GM20000 (cell line): Measurements from ENCODE around the gene MICAL3.
A peak's percentile ranks its signal among the peaks of the same experiment; 100 is the strongest.
"Not testable (repeated sequence)": the region's sequence is repeated elsewhere in the genome, so short reads cannot be mapped to it uniquely, and the experiment has no call there.

Experiments used
- DNase-seq: peaks from one replicate; pipeline ENCODE4 v3.0.0; 2012; ENCODE audit warnings: low spot score
- TF ChIP-seq, protein P1 (sequence below): IDR thresholded peaks from 2 replicates; pipeline ENCODE4 v1.5.1; 2012; ENCODE audit warnings: mild to moderate bottlenecking, control low read depth; ENCODE audit errors: extremely low read depth, missing control alignments

Gene MICAL3

DNA sequence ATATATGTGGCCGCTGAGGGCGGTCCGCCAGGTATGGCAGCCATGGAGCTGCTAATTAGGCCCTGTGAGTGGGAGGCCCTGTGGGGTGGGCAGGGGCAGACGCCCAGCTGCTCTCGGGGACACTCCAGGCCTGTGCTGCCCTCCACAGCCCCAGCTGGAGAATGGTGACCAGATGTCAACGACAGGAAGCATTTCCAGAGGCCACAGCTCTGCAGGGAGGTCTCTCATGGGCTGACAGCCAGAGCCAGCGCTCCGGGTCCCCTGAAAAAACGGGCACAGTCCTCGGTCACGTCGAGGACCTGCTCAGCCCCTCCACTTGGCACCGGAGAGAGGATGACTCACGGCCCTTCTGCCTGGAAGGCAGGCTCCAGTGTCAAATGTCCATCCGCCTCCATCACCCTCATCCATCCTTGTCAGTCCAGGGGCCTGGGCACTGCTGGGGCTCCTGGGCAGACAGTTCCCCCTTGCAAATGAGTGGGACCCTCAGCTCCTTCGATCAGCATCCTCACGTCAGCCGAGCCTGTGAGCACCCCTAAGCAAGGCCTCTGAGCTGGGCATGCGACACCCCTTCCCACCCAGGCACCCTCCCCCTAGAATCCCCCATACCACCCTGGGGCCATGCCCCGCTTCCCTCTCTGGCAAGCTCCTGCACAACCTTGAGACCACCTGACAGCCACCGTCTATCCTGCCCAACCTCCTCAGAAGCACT, 252.0 kb downstream of the MICAL3 start:
- TF ChIP-seq, protein P1, sequence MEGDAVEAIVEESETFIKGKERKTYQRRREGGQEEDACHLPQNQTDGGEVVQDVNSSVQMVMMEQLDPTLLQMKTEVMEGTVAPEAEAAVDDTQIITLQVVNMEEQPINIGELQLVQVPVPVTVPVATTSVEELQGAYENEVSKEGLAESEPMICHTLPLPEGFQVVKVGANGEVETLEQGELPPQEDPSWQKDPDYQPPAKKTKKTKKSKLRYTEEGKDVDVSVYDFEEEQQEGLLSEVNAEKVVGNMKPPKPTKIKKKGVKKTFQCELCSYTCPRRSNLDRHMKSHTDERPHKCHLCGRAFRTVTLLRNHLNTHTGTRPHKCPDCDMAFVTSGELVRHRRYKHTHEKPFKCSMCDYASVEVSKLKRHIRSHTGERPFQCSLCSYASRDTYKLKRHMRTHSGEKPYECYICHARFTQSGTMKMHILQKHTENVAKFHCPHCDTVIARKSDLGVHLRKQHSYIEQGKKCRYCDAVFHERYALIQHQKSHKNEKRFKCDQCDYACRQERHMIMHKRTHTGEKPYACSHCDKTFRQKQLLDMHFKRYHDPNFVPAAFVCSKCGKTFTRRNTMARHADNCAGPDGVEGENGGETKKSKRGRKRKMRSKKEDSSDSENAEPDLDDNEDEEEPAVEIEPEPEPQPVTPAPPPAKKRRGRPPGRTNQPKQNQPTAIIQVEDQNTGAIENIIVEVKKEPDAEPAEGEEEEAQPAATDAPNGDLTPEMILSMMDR = no peak
- no peak for DNase-seq

DNA sequence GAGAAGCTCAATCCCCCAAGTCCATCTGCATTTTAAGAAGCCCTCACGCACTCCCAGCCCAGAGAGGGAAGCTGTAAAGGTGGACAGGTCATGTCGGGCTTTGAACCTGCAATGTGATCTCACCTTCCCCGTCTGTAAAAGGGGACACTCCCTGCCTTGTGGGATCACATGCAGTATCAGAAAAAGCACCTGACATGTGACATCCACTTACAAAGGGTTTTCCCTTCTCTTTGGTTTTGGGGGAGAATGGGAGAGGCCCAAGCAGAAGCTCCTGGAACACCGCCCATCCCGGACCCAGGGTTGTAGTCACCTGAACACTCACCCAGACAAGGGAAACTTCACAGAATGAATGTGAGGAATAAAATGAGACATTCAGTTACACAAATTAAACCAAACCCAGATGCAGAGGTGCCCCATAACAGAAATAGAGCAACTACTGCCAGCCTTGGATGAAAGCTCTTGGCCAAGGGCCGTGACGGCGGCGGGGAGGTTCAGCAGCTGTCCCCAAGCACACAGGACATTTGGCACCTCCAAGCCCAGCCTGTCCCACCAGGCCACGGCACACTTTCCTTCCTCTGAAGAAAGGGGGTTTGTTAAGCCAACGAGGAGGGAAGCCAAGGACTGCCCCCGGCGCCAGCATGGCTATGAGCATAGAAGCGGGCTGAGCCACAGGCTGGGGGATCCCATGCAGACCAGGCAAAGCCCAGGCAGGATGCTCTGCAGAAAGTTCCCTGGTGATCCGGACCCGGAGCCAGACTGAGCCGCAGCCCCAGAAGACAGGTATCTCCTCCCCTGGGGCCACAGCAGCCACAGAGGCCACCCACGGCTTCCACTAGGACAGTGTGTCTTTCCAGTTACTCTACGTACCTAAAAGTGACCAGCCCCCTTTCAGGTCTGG, 253.9 kb downstream of the MICAL3 start:
- TF ChIP-seq, protein P1 = no peak
- DNase-seq = no peak

DNA sequence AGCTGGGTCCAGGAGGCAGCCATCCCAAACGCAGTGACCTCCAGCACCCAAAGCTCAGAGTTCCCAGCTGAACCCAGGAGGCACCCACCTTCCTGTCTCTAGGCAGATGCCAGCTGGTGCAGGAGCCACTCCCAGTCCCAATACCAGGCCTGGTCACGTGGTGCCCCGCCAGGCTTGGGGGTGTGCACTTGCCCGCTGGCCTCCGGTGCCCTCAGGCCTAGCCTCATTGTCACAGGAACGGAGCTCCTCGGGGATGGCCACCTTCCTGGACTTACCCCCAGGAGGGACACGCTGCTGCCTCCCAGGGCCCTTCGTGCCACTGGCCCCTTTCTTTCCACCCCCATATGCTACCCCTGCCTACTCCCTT, 254.7 kb downstream of the MICAL3 start:
- TF ChIP-seq, protein P1 = no peak
- no peak for DNase-seq

DNA sequence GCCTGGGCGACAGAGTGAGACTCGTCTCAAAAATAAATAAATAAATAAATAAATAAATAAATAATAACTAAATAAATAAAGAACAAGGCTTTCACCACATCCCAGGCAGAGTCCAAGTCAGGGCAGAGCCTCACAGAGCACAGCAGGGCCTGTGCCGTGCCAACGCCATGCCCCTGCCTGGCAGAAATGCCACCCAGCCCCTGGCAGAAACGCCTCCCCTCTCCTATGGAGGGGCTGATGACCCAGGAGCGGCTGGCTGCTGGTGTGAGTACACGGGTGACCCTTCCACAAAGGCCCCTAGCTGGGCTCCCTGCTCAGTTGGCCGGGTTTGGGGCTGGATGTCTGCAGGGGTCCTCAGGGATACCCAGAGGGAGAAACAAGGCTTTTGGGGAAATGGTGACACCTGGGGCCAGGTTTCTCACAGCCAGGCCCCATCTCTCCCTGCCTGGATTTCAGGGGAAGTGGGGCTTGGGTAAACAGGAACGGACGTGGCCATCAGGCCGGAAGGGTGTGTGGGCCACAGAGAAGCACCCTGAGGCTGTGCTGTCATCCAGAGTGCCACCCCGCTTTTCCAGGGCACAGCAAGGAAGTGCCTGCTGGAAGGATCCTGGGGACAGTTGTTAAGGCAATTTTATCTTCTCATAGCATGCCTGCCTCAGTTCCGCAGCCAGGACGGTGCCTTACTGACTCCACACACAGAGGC, 255.2 kb downstream of the MICAL3 start:
- no peak for DNase-seq
- TF ChIP-seq, protein P1 = no peak

DNA sequence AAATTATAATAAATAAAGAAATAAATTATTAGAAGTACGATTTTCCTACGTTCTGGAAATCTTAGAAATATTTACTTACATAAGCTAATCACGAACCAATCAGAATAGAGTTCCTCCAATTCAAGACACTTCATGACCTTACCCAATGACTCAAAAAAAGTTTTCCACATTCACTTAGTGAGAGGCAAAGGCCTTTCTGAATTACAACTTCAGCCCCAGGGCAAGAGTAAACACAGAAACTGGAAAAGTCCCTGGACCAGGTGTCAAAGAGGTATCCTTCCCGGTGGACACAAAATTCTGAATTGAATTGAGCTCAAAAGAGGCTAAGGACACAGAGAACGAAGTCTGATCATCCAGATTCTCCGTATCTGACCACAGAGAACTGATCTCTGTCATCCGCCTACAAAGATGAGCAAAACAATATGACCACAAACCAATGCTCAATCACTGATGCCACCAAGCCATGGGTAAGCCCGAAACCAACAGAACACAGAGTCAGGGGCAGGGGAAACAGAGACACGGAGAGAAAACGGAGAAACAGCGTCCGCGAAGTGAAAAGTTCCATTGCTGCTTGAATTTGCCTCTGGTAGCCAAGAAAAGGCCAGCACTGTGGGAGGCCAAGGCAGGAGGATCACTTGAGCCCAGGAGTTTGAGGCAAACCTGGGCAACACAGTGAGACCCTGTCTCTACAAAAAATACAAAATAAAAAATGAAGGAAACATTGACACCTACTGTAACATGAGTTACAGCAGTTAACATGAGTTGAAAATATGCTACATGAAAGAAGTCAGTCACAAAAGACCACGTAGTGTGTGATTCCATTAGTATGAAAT, 256.9 kb downstream of the MICAL3 start:
- DNase-seq = peak; percentile 71
- TF ChIP-seq, protein P1 = no peak

DNA sequence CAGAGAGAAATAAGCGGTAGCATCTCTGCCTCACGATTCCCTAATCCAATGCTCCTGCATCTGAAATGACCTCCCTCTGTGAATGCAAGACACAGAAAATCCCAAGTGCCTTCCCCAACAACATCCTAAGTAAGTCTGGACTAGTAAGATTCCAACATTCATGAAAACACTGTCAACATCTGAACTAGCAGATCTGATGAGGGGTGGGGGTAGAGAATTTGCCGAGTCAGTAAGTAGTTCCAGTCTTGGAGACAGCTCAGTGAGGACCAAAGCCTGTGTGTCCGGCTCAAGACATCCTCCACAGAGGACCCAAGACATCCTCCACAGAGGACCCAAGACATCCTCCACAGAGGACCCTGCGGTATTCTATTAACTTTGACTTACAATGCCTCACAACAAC, 259.5 kb downstream of the MICAL3 start:
- DNase-seq = not testable (repeated sequence)

DNA sequence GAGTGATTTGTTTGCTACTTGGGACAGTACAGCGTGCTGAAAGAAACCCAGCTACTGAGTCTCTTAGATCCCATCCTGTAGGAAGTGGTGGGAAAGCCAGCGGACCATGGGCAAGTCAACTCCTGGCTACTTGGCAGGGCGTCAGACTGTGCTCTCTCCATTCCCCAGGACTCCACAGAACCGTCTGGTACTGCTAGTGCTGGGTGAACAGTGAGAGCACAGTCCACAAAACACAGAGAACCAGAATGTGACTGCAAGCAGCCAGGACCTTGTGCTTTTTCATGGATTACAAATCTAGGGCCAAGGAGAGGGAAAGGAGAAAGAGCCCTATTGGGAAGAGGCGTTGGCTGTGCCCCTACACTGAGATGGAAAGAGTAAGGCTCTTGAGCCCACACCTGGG, 260.3 kb downstream of the MICAL3 start:
- TF ChIP-seq, protein P1 = no peak
- DNase-seq = no peak

DNA sequence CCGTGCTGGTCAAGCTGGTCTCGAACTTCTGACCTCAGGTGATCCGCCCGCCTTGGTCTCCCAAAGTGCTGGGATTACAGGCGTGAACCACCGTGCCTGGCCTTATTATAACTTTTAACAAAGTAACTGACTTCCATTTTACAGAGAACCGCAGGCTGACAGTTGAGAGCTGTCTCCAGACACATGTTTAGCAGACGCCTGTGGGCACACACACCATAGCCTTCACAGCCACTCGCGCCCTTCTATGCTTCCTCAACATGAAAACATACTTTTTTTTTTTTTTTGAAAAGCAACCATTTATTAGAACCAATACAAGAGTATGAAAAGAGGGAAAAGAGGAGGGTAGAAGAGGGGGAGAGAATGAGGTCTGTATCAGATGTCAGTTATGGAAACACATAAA, 260.9 kb downstream of the MICAL3 start:
- DNase-seq = not testable (repeated sequence)
